IMR-90 (cell line): ENCODE measurements around the gene RMDN2. TPM values are rescaled to one million over a fixed set of nuclear protein-coding genes. Genes with fewer than 3 reads are reported as not detected.

Experiments
- ATAC-seq: fragments of 200-7000 bp; cut with Tn5 transposase; 2 replicates; pipeline ENCODE4 v1.9.1; 2020; ENCODE audit warnings: low read depth, mild to moderate bottlenecking, moderate library complexity
- BruUV-seq: library from RNA; stranded (reverse); fragments of 400-500 nt; replicated peaks from 2 replicates; lab custom pipeline; 2021; lab: Mats Ljungman, UMichigan
- CTCF ChIA-PET: fragments of 300-600 bp; formaldehyde crosslinking; extraction: SDS; loops from one replicate; lab custom pipeline; 2021; ENCODE audit warnings: antibody characterized with exemption; lab: Yijun Ruan, JAX
- POLR2A ChIA-PET: fragments of 300-600 bp; sonication (Branson Sonifier 250); formaldehyde crosslinking; loops from one replicate; lab custom pipeline; 2022; ENCODE audit warnings: antibody characterized with exemption; ENCODE audit not compliant: unreplicated experiment; lab: Charles Lee
- DNase-seq: peaks from one replicate; pipeline ENCODE4 v3.0.0; 2013
- H2AFZ ChIP-seq: replicated peaks from 2 replicates; pipeline ENCODE3; 2013; ENCODE audit warnings: low read length, mild to moderate bottlenecking; ENCODE audit not compliant: poor library complexity
- H2AK5ac ChIP-seq: 2 replicates; pipeline ENCODE4 v1.6.1; 2013; ENCODE audit warnings: low read depth, low read length, inconsistent platforms
- H2AK9ac ChIP-seq: replicated peaks from 2 replicates; pipeline ENCODE3; 2013; ENCODE audit warnings: mild to moderate bottlenecking, low read depth, low read length, moderate library complexity; ENCODE audit not compliant: poor library complexity
- H2BK120ac ChIP-seq: 2 replicates; pipeline ENCODE4 v1.6.1; 2013; ENCODE audit warnings: low read depth, low read length, inconsistent platforms
- H2BK15ac ChIP-seq: 3 replicates; pipeline ENCODE4 v1.6.1; 2013; ENCODE audit warnings: low read depth, low read length, inconsistent platforms
- H2BK20ac ChIP-seq: 2 replicates; pipeline ENCODE4 v1.6.1; 2013; ENCODE audit warnings: low read depth, mild to moderate bottlenecking, inconsistent platforms, low read length, moderate library complexity
- H2BK5ac ChIP-seq: 2 replicates; pipeline ENCODE4 v1.6.1; 2013; ENCODE audit warnings: mild to moderate bottlenecking, low read depth, low read length, inconsistent platforms; ENCODE audit not compliant: poor library complexity, severe bottlenecking
- H3K14ac ChIP-seq: replicated peaks from 2 replicates; pipeline ENCODE4 v1.6.1; 2013; ENCODE audit warnings: low read depth, low read length, inconsistent platforms
- H3K18ac ChIP-seq: 2 replicates; pipeline ENCODE4 v1.6.1; 2013; ENCODE audit warnings: low read depth, low read length, control low read depth
- H3K23ac ChIP-seq: 2 replicates; pipeline ENCODE4 v1.6.1; 2013; ENCODE audit warnings: low read depth, low read length, inconsistent platforms
- H3K27ac ChIP-seq: 2 replicates; pipeline ENCODE4 v1.5.1; 2013; ENCODE audit warnings: mild to moderate bottlenecking, control low read depth, low read length; ENCODE audit not compliant: insufficient read depth
- H3K27me3 ChIP-seq: 2 replicates; pipeline ENCODE4 v1.6.1; 2013; ENCODE audit warnings: low read length; ENCODE audit not compliant: control insufficient read depth, insufficient read depth
- H3K36me3 ChIP-seq: 2 replicates; pipeline ENCODE4 v1.6.1; 2013; ENCODE audit warnings: low read length, mixed read lengths; ENCODE audit not compliant: control insufficient read depth, insufficient read depth
- H3K4ac ChIP-seq: 2 replicates; pipeline ENCODE4 v1.6.1; 2013; ENCODE audit warnings: low read depth, low read length, inconsistent platforms
- H3K4me1 ChIP-seq: 2 replicates; pipeline ENCODE4 v1.6.1; 2013; ENCODE audit warnings: low read length, mixed read lengths; ENCODE audit not compliant: control insufficient read depth, insufficient read depth
- H3K4me2 ChIP-seq: 2 replicates; pipeline ENCODE4 v1.6.1; 2013; ENCODE audit warnings: low read depth, mild to moderate bottlenecking, control low read depth, low read length, moderate library complexity
- H3K4me3 ChIP-seq: 2 replicates; pipeline ENCODE4 v1.5.1; 2013; ENCODE audit warnings: low read depth, mild to moderate bottlenecking, control low read depth, low read length, moderate library complexity; ENCODE audit not compliant: insufficient read depth
- H3K56ac ChIP-seq: 2 replicates; pipeline ENCODE4 v1.6.1; 2013; ENCODE audit warnings: low read length, inconsistent platforms; ENCODE audit not compliant: insufficient read depth; ENCODE audit errors: extremely low read depth
- H3K79me1 ChIP-seq, 2 experiments: 2 replicates each; pipeline ENCODE4 v1.6.1; 2013; ENCODE audit warnings: low read length in 2 of 2, inconsistent platforms in 1 of 2, low read depth in 1 of 2
- H3K9ac ChIP-seq: 2 replicates; pipeline ENCODE4 v1.6.1; 2013; ENCODE audit warnings: low read depth, low read length, control low read depth
- H3K9me1 ChIP-seq: 2 replicates; pipeline ENCODE4 v1.6.1; 2013; ENCODE audit warnings: low read length, inconsistent platforms; ENCODE audit not compliant: insufficient read depth
- H3K9me3 ChIP-seq: 2 replicates; pipeline ENCODE4 v1.6.1; 2013; ENCODE audit warnings: low read length; ENCODE audit not compliant: control insufficient read depth, insufficient read depth
- H4K20me1 ChIP-seq: 2 replicates; pipeline ENCODE4 v1.6.1; 2013; ENCODE audit warnings: low read length, inconsistent platforms; ENCODE audit not compliant: insufficient read depth
- H4K5ac ChIP-seq: 2 replicates; pipeline ENCODE4 v1.6.1; 2013; ENCODE audit warnings: mild to moderate bottlenecking, low read depth, low read length, control low read depth
- H4K8ac ChIP-seq, 2 experiments: 2 replicates each; pipeline ENCODE4 v1.6.1; 2013; ENCODE audit warnings: low read depth in 2 of 2, low read length in 2 of 2, control low read depth in 1 of 2, inconsistent platforms in 1 of 2
- H4K91ac ChIP-seq: 2 replicates; pipeline ENCODE4 v1.6.1; 2013; ENCODE audit warnings: low read depth, low read length, inconsistent platforms; ENCODE audit not compliant: insufficient read depth
- BHLHE40 ChIP-seq: fragments of 150-350 bp; IDR thresholded peaks from 2 replicates; pipeline ENCODE4 v1.6.1; 2016; ENCODE audit warnings: mild to moderate bottlenecking, low read depth, low read length
- CEBPB ChIP-seq: IDR thresholded peaks from 2 replicates; pipeline ENCODE4 v1.6.1; 2012; ENCODE audit warnings: low read depth, low read length, improper control_type of control experiment
- CHD1 ChIP-seq: IDR thresholded peaks from 2 replicates; pipeline ENCODE4 v1.6.1; 2012; ENCODE audit warnings: low read depth, low read length, improper control_type of control experiment
- CTCF ChIP-seq: conservative IDR thresholded peaks from 2 replicates; pipeline ENCODE4 v1.5.1; 2012; ENCODE audit warnings: mild to moderate bottlenecking, low read depth, low read length, improper control_type of control experiment
- FOS ChIP-seq: fragments of 150-350 bp; IDR thresholded peaks from 2 replicates; pipeline ENCODE4 v1.6.1; 2016; ENCODE audit warnings: low read depth, low read length
- MAFK ChIP-seq: IDR thresholded peaks from 2 replicates; pipeline ENCODE4 v1.6.1; 2012; ENCODE audit warnings: low read depth, low read length, improper control_type of control experiment
- MAZ ChIP-seq: IDR thresholded peaks from 2 replicates; pipeline ENCODE4 v1.6.1; 2012; ENCODE audit warnings: low read depth, mild to moderate bottlenecking, low read length, improper control_type of control experiment, moderate library complexity, borderline replicate concordance
- MXI1 ChIP-seq: IDR thresholded peaks from 2 replicates; pipeline ENCODE4 v1.6.1; 2012; ENCODE audit warnings: low read depth, mild to moderate bottlenecking, low read length, moderate library complexity, borderline replicate concordance
- NFE2L2 ChIP-seq: fragments of 150-350 bp; IDR thresholded peaks from 2 replicates; pipeline ENCODE4 v1.6.1; 2016; ENCODE audit warnings: low read depth, mild to moderate bottlenecking, low read length
- POLR2A ChIP-seq: IDR thresholded peaks from 2 replicates; pipeline ENCODE4 v1.6.1; 2012; ENCODE audit warnings: mild to moderate bottlenecking, low read depth, low read length
- RAD21 ChIP-seq: IDR thresholded peaks from 2 replicates; pipeline ENCODE4 v1.6.1; 2012; ENCODE audit warnings: low read length, improper control_type of control experiment
- RCOR1 ChIP-seq: IDR thresholded peaks from 2 replicates; pipeline ENCODE4 v1.6.1; 2012; ENCODE audit warnings: mild to moderate bottlenecking, low read length, improper control_type of control experiment; ENCODE audit not compliant: insufficient replicate concordance
- RFX5 ChIP-seq: IDR thresholded peaks from 2 replicates; pipeline ENCODE4 v1.8.0; 2012; ENCODE audit warnings: low read depth, mild to moderate bottlenecking, low read length, moderate library complexity
- SMC3 ChIP-seq: fragments of 150-350 bp; IDR thresholded peaks from 2 replicates; pipeline ENCODE4 v1.6.1; 2016; ENCODE audit warnings: low read depth, mild to moderate bottlenecking, antibody characterized with exemption, low read length, moderate library complexity
- USF2 ChIP-seq: fragments of 150-350 bp; IDR thresholded peaks from 2 replicates; pipeline ENCODE4 v1.6.1; 2017; ENCODE audit warnings: mild to moderate bottlenecking, antibody characterized with exemption, low read length, low read depth
- whole genome bisulfite sequencing, 2 experiments: methylation state at CpG; one replicate each; pipeline versions ENCODE4 v1.1.5 to v1.1.7; 2013; ENCODE audit warnings: missing lambda C conversion rate in 2 of 2; ENCODE audit not compliant: insufficient read length in 1 of 2; ENCODE audit errors: extremely low coverage in 2 of 2; 5-methylcytosine and 5-hydroxymethylcytosine counted together
- dilution Hi-C: fragments of 300-500 bp; cut with HindIII; formaldehyde crosslinking; loops from one replicate; pipeline ENCODE4 v1.14.3; 2018; ENCODE audit warnings: low sequenced_read_pairs; ENCODE audit not compliant: unreplicated experiment
- in situ Hi-C: fragments of 300-500 bp; cut with MboI; formaldehyde crosslinking; loops from 3 replicates; pipeline ENCODE4 v1.14.3; 2019; ENCODE audit warnings: low sequenced_read_pairs, inconsistent platforms, mixed read lengths
- intact Hi-C: fragments of 100-400 bp; cut with micrococcal nuclease; formaldehyde crosslinking; loops from 2 replicates; pipeline ENCODE4 v1.10.0; 2022
- polyA plus RNA-seq, 3 experiments: library from polyadenylated mRNA; depleted of rRNA; stranded (reverse); fragments of >200 nt; gene quantifications; 2 replicates each; pipeline ENCODE4 v1.2.3, GENCODE V29; 2012; ENCODE audit warnings: low replicate concordance in 1 of 3
- total RNA-seq: library from RNA; depleted of rRNA; stranded (reverse); fragments of >200 nt; gene quantifications from 2 replicates; pipeline ENCODE4 v1.2.3, GENCODE V29; 2012
- TF ChIP-seq, protein P1 (sequence below): fragments of 150-350 bp; IDR thresholded peaks from 2 replicates; pipeline ENCODE4 v1.6.1; 2016; ENCODE audit warnings: low read depth, mild to moderate bottlenecking, low read length, moderate library complexity, borderline replicate concordance

Gene RMDN2
- total and polyA plus RNA-seq, 2 of the 4 experiments (the other 2 are of a cell fraction): 2.3 to 3.0 TPM

GRCh38 chr2:38033646-38034045 lies 108.6 kb downstream of the RMDN2 start:
- H4K5ac ChIP-seq: no peak overlapping the region
- no peaks in the 10 kb centered on the region; the same call in 1 of the 2 replicates for H3K9me3 ChIP-seq
- no peak overlapping the region for H3K4me3 ChIP-seq
- no peak for TF ChIP-seq RAD21
- TF ChIP-seq SMC3: no peak
- TF ChIP-seq RFX5: no peak
- TF ChIP-seq CEBPB: no peak
- TF ChIP-seq POLR2A: no peak
- no peak for TF ChIP-seq FOS
- no peak for TF ChIP-seq BHLHE40
- TF ChIP-seq RCOR1: no peak
- no peak for TF ChIP-seq NFE2L2
- no peak for TF ChIP-seq MAFK
- TF ChIP-seq, protein P1, sequence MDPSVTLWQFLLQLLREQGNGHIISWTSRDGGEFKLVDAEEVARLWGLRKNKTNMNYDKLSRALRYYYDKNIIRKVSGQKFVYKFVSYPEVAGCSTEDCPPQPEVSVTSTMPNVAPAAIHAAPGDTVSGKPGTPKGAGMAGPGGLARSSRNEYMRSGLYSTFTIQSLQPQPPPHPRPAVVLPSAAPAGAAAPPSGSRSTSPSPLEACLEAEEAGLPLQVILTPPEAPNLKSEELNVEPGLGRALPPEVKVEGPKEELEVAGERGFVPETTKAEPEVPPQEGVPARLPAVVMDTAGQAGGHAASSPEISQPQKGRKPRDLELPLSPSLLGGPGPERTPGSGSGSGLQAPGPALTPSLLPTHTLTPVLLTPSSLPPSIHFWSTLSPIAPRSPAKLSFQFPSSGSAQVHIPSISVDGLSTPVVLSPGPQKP: no peak
- no peak for TF ChIP-seq CTCF
- no peak for TF ChIP-seq CHD1
- TF ChIP-seq USF2: no peak
- no peak for TF ChIP-seq MXI1
- TF ChIP-seq MAZ: no peak
- H2BK5ac ChIP-seq: no peak overlapping the region
- no peak overlapping the region for H3K56ac ChIP-seq
- CTCF ChIA-PET: no interaction called here
- H3K9ac ChIP-seq: no peak overlapping the region
- no peak overlapping the region for H3K27ac ChIP-seq
- H3K4me2 ChIP-seq: no peak overlapping the region
- no peak overlapping the region for H3K14ac ChIP-seq
- peaks cover 6% of the 10 kb centered on the region; the same call in 1 of the 2 replicates for H3K4me1 ChIP-seq
- POLR2A ChIA-PET: no interaction called here
- H3K18ac ChIP-seq: no peak overlapping the region
- H4K8ac ChIP-seq: no peak overlapping the region
- H3K4ac ChIP-seq: no peak overlapping the region
- no peak overlapping the region for H2BK120ac ChIP-seq
- ATAC-seq: no peak
- no CpG with 5 or more reads among the region's 2 CpGs for WGBS, 2 experiments
- H2AK5ac ChIP-seq: no peak overlapping the region
- in situ Hi-C loops: no loop called here
- no peaks in the 10 kb centered on the region for H3K79me1 ChIP-seq
- no peak overlapping the region for H3K23ac ChIP-seq
- intact Hi-C loops: no loop called here
- H2BK20ac ChIP-seq: no peak overlapping the region
- H3K27me3 ChIP-seq: peaks cover 24% of the 10 kb centered on the region
- BruUV-seq: no TSS peak
- no peak overlapping the region for H2AFZ ChIP-seq
- H2AK9ac ChIP-seq: no peak overlapping the region
- no peaks in the 10 kb centered on the region for H3K36me3 ChIP-seq
- DNase-seq: no peak
- no peaks in the 10 kb centered on the region for H4K20me1 ChIP-seq
- dilution Hi-C loops: no loop called here
- no peak overlapping the region for H4K91ac ChIP-seq
- no peaks in the 10 kb centered on the region for H3K9me1 ChIP-seq
- H2BK15ac ChIP-seq: no peak overlapping the region
